HEK293 (cell line): ENCODE measurements around the gene HIF3A.

ENCODE experiments used
- CTCF ChIA-PET: fragments of 350-600 bp; formaldehyde crosslinking; extraction: SDS; loops from one replicate; lab custom pipeline; 2021; ENCODE audit warnings: antibody characterized with exemption; lab: Yijun Ruan, JAX
- POLR2A ChIA-PET: fragments of 300-600 bp; formaldehyde crosslinking; extraction: SDS; loops from one replicate; lab custom pipeline; 2020; ENCODE audit warnings: antibody characterized with exemption, inconsistent platforms; lab: Yijun Ruan, JAX
- H3K27ac ChIP-seq: fragments of 200-500 bp; sonication (Bioruptor generic); 2 replicates; pipeline ENCODE4 v1.5.1; 2014; ENCODE audit warnings: low read depth, low read length, control low read depth, inconsistent platforms; ENCODE audit errors: extremely low read depth
- H3K36me3 ChIP-seq, 2 experiments: fragments of 200-500 bp in 1 of 2; sonication (Bioruptor generic) in 1 of 2; 1 replicate in 1 of 2; 2 replicates in 1 of 2; pipeline ENCODE4 v1.5.1; 2014 to 2017; ENCODE audit warnings: inconsistent platforms in 2 of 2, low read length in 2 of 2; ENCODE audit not compliant: control insufficient read depth in 2 of 2, insufficient read depth in 1 of 2
- H3K4me1 ChIP-seq: fragments of 200-500 bp; sonication (Bioruptor generic); 2 replicates; pipeline ENCODE4 v1.5.1; 2014; ENCODE audit warnings: mild to moderate bottlenecking, low read length, inconsistent platforms; ENCODE audit not compliant: control insufficient read depth, insufficient read depth
- H3K4me3 ChIP-seq: 2 replicates; pipeline ENCODE4 v1.5.1; 2011; ENCODE audit warnings: low read depth, mild to moderate bottlenecking, control low read depth, low read length, moderate library complexity
- H3K9me3 ChIP-seq: fragments of 200-500 bp; sonication (Bioruptor generic); 2 replicates; pipeline ENCODE4 v1.5.1; 2014; ENCODE audit warnings: low read depth, low read length, inconsistent platforms; ENCODE audit not compliant: control insufficient read depth, insufficient read depth
- BCL11B ChIP-seq: fragments of 450-650 bp; formaldehyde crosslinking; IDR thresholded peaks from 2 replicates; pipeline ENCODE4 v1.5.1; 2016; ENCODE audit warnings: low read depth, missing biosample characterization, missing genetic modification characterization
- GLIS2 ChIP-seq: fragments of 450-650 bp; formaldehyde crosslinking; IDR thresholded peaks from 2 replicates; pipeline ENCODE4 v1.5.1; 2016; ENCODE audit warnings: missing biosample characterization, missing genetic modification characterization
- KLF8 ChIP-seq: fragments of 450-650 bp; formaldehyde crosslinking; IDR thresholded peaks from 2 replicates; pipeline ENCODE4 v1.5.1; 2016; ENCODE audit warnings: missing biosample characterization, missing genetic modification characterization
- PBX3 ChIP-seq: sonication (generic); formaldehyde crosslinking; IDR thresholded peaks from 2 replicates; pipeline ENCODE4 v1.8.1; 2022; ENCODE audit warnings: mild to moderate bottlenecking, moderate library complexity, missing genetic modification reagents
- SP7 ChIP-seq: fragments of 450-650 bp; formaldehyde crosslinking; IDR thresholded peaks from 2 replicates; pipeline ENCODE4 v1.5.1; 2016; ENCODE audit warnings: missing biosample characterization, missing genetic modification characterization
- ZBTB17 ChIP-seq: fragments of 450-650 bp; formaldehyde crosslinking; IDR thresholded peaks from 2 replicates; pipeline ENCODE4 v1.5.1; 2016; ENCODE audit warnings: missing biosample characterization, missing genetic modification characterization
- ZNF157 ChIP-seq: fragments of 450-650 bp; formaldehyde crosslinking; IDR thresholded peaks from 2 replicates; pipeline ENCODE4 v1.5.1; 2016; ENCODE audit warnings: missing biosample characterization, missing genetic modification characterization
- ZNF184 ChIP-seq: fragments of 450-650 bp; IDR thresholded peaks from 2 replicates; pipeline ENCODE4 v1.5.1; 2018; ENCODE audit warnings: missing biosample characterization, mild to moderate bottlenecking, missing genetic modification characterization
- ZNF266 ChIP-seq: fragments of 450-650 bp; formaldehyde crosslinking; IDR thresholded peaks from 2 replicates; pipeline ENCODE4 v1.5.1; 2016; ENCODE audit warnings: missing biosample characterization, missing genetic modification characterization, low read depth
- ZNF274 ChIP-seq, 2 experiments: fragments of 200-500 bp in 1 of 2; fragments of 450-650 bp in 1 of 2; sonication (Bioruptor generic) in 1 of 2; formaldehyde crosslinking in 1 of 2; IDR thresholded peaks; 2 replicates each; pipeline versions ENCODE4 v1.5.1 to v1.6.1; 2014 to 2016; ENCODE audit warnings: borderline replicate concordance in 1 of 2, inconsistent platforms in 1 of 2, low read length in 1 of 2, missing biosample characterization in 1 of 2, missing genetic modification characterization in 1 of 2
- ZNF280C ChIP-seq: fragments of 450-650 bp; formaldehyde crosslinking; IDR thresholded peaks from 2 replicates; pipeline ENCODE4 v1.5.1; 2016; ENCODE audit warnings: missing biosample characterization, missing genetic modification characterization
- ZNF48 ChIP-seq: fragments of 450-650 bp; formaldehyde crosslinking; IDR thresholded peaks from 2 replicates; pipeline ENCODE4 v1.5.1; 2016; ENCODE audit warnings: missing biosample characterization, missing genetic modification characterization
- ZNF555 ChIP-seq: fragments of 450-650 bp; formaldehyde crosslinking; conservative IDR thresholded peaks from 2 replicates; pipeline ENCODE4 v1.5.1; 2017; ENCODE audit warnings: missing biosample characterization, mild to moderate bottlenecking, missing genetic modification characterization, inconsistent platforms
- ZNF624 ChIP-seq: fragments of 450-650 bp; formaldehyde crosslinking; IDR thresholded peaks from 2 replicates; pipeline ENCODE4 v1.5.1; 2017; ENCODE audit warnings: missing biosample characterization, missing genetic modification characterization
- ZNF707 ChIP-seq: fragments of 450-650 bp; formaldehyde crosslinking; IDR thresholded peaks from 2 replicates; pipeline ENCODE4 v1.5.1; 2016; ENCODE audit warnings: missing biosample characterization, missing genetic modification characterization
- ZNF747 ChIP-seq: fragments of 450-650 bp; formaldehyde crosslinking; IDR thresholded peaks from 2 replicates; pipeline ENCODE4 v1.5.1; 2016; ENCODE audit warnings: missing biosample characterization, missing genetic modification characterization
- ZNF76 ChIP-seq: fragments of 450-650 bp; formaldehyde crosslinking; IDR thresholded peaks from 2 replicates; pipeline ENCODE4; 2016; ENCODE audit warnings: low read depth, missing biosample characterization, missing genetic modification characterization, borderline replicate concordance
- ZNF776 ChIP-seq: fragments of 450-650 bp; formaldehyde crosslinking; IDR thresholded peaks from 2 replicates; pipeline ENCODE4 v1.5.0; 2017; ENCODE audit warnings: missing biosample characterization, missing genetic modification characterization, borderline replicate concordance
- ZNF777 ChIP-seq: fragments of 450-650 bp; formaldehyde crosslinking; IDR thresholded peaks from 2 replicates; pipeline ENCODE4 v1.5.1; 2017; ENCODE audit warnings: missing biosample characterization, missing genetic modification characterization, borderline replicate concordance
- ZNF792 ChIP-seq: fragments of 450-650 bp; formaldehyde crosslinking; IDR thresholded peaks from 2 replicates; pipeline ENCODE4 v1.5.1; 2016; ENCODE audit warnings: missing biosample characterization, missing genetic modification characterization
- ZSCAN5A ChIP-seq: fragments of 450-650 bp; formaldehyde crosslinking; IDR thresholded peaks from 2 replicates; pipeline ENCODE4 v1.5.1; 2016; ENCODE audit warnings: missing biosample characterization, missing genetic modification characterization
- TF ChIP-seq, protein P1 (sequence below): fragments of 450-650 bp; formaldehyde crosslinking; IDR thresholded peaks from 2 replicates; pipeline ENCODE4; 2016; ENCODE audit warnings: missing biosample characterization, missing genetic modification characterization
- TF ChIP-seq, protein P2 (sequence below): fragments of 450-650 bp; formaldehyde crosslinking; IDR thresholded peaks from 2 replicates; pipeline ENCODE4 v1.5.1; 2016; ENCODE audit warnings: missing biosample characterization, missing genetic modification characterization

Gene HIF3A

GRCh38 chr19:46386996-46387712 lies 90.3 kb downstream of the HIF3A start:
- POLR2A ChIA-PET, result no interaction called here
- Histone ChIP-seq H3K4me3 (no peak overlapping the region), H3K36me3 (peaks cover 52 to 94% of the 10 kb centered on the region in 2 experiments), H3K27ac (no peak overlapping the region), H3K9me3 (no peaks in the 10 kb centered on the region), H3K4me1 (no peaks in the 10 kb centered on the region)
- CTCF ChIA-PET, result interaction anchor here (0.7 to 4.6 kb wide), 3 partner anchors 9 to 142 kb away, joined by 3 to 26 read pairs (median 3); no protein-coding TSS in a partner anchor
- TF ChIP-seq KLF8 (no peak), ZBTB17 (tag by site-specific recombination) (no peak), ZNF266 (no peak), GLIS2 (no peak), BCL11B (tag by site-specific recombination) (no peak), ZNF777 (tag by site-specific recombination) (no peak), ZNF48 (tag by site-specific recombination) (no peak), ZNF157 (tag by site-specific recombination) (no peak), ZNF184 (tag by site-specific recombination) (no peak), ZNF76 (tag by site-specific recombination) (no peak), ZSCAN5A (tag by site-specific recombination) (no peak), ZNF624 (tag by site-specific recombination) (no peak), ZNF707 (tag by site-specific recombination) (no peak), ZNF792 (no peak), ZNF747 (tag by site-specific recombination) (no peak), ZNF776 (no peak), ZNF555 (tag by site-specific recombination) (no peak)
- TF ChIP-seq, protein P1, sequence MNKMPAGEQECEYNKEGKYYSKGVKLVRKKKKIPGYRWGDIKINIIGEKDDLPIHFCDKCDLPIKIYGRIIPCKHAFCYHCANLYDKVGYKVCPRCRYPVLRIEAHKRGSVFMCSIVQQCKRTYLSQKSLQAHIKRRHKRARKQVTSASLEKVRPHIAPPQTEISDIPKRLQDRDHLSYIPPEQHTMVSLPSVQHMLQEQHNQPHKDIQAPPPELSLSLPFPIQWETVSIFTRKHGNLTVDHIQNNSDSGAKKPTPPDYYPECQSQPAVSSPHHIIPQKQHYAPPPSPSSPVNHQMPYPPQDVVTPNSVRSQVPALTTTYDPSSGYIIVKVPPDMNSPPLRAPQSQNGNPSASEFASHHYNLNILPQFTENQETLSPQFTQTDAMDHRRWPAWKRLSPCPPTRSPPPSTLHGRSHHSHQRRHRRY (tag by site-specific recombination), result no peak

GRCh38 chr19:46387713-46388130 lies 90.9 kb downstream of the HIF3A start:
- peaks cover 46 to 91% of the 10 kb centered on the region in 2 experiments for H3K36me3 ChIP-seq
- ChIA-PET POLR2A (no interaction called here), CTCF (no interaction called here)
- no peak overlapping the region for H3K27ac ChIP-seq
- no peak overlapping the region for H3K4me3 ChIP-seq
- H3K9me3 ChIP-seq, result no peaks in the 10 kb centered on the region
- H3K4me1 ChIP-seq, result no peaks in the 10 kb centered on the region
- TF ChIP-seq ZNF274 (IDR thresholded peaks at IDR 0.05; ENCODE audit: low read length) (no peak), ZNF274 (tag by site-specific recombination; IDR thresholded peaks at IDR 0.05; ENCODE audit: borderline replicate concordance) (no peak), ZNF280C (tag by site-specific recombination) (no peak), SP7 (tag by site-specific recombination) (no peak), PBX3 (no peak)
- TF ChIP-seq, protein P2, sequence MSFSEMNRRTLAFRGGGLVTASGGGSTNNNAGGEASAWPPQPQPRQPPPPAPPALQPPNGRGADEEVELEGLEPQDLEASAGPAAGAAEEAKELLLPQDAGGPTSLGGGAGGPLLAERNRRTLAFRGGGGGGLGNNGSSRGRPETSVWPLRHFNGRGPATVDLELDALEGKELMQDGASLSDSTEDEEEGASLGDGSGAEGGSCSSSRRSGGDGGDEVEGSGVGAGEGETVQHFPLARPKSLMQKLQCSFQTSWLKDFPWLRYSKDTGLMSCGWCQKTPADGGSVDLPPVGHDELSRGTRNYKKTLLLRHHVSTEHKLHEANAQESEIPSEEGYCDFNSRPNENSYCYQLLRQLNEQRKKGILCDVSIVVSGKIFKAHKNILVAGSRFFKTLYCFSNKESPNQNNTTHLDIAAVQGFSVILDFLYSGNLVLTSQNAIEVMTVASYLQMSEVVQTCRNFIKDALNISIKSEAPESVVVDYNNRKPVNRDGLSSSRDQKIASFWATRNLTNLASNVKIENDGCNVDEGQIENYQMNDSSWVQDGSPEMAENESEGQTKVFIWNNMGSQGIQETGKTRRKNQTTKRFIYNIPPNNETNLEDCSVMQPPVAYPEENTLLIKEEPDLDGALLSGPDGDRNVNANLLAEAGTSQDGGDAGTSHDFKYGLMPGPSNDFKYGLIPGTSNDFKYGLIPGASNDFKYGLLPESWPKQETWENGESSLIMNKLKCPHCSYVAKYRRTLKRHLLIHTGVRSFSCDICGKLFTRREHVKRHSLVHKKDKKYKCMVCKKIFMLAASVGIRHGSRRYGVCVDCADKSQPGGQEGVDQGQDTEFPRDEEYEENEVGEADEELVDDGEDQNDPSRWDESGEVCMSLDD, result no peak
